Endodermal cell (in vitro differentiated cells): Measurements from ENCODE around the gene MICALL2. TPM values are rescaled to one million over a fixed set of nuclear protein-coding genes. Genes with fewer than 3 reads are reported as not detected.

ENCODE experiments used
- DNase-seq: peaks from one replicate; pipeline ENCODE4 v3.0.0-alpha.2; 2017
- H3K27ac ChIP-seq: 2 replicates; pipeline ENCODE4 v1.5.1; 2013; ENCODE audit warnings: mild to moderate bottlenecking, low read depth, low read length, moderate library complexity
- H3K27me3 ChIP-seq: 2 replicates; pipeline ENCODE4 v1.6.1; 2013; ENCODE audit warnings: mild to moderate bottlenecking, low read length, moderate library complexity; ENCODE audit not compliant: insufficient read depth, control insufficient read depth, poor library complexity, severe bottlenecking
- H3K36me3 ChIP-seq: 2 replicates; pipeline ENCODE4 v1.7.0; 2013; ENCODE audit warnings: mild to moderate bottlenecking, low read length, moderate library complexity; ENCODE audit not compliant: control insufficient read depth, insufficient read depth
- H3K4me1 ChIP-seq: one replicate; pipeline ENCODE4 v1.7.0; 2013; ENCODE audit warnings: low read length; ENCODE audit not compliant: control insufficient read depth, insufficient read depth
- H3K4me3 ChIP-seq: 2 replicates; pipeline ENCODE4 v1.5.1; 2013; ENCODE audit warnings: mild to moderate bottlenecking, low read length, moderate library complexity
- H3K9ac ChIP-seq: 2 replicates; pipeline ENCODE4 v1.6.1; 2013; ENCODE audit warnings: mild to moderate bottlenecking, low read length, moderate library complexity; ENCODE audit not compliant: poor library complexity, severe bottlenecking; ENCODE audit errors: extremely low read depth
- H3K9me3 ChIP-seq: 2 replicates; pipeline ENCODE4 v1.6.1; 2013; ENCODE audit warnings: mild to moderate bottlenecking, low read length, moderate library complexity; ENCODE audit not compliant: control insufficient read depth
- H3K27ac Mint-ChIP-seq: 2 replicates; pipeline ENCODE4 v1.8.0; 2020; ENCODE audit warnings: mixed read lengths
- H3K27me3 Mint-ChIP-seq: 2 replicates; pipeline ENCODE4 v1.8.0; 2021; ENCODE audit warnings: mild to moderate bottlenecking, mixed read lengths; ENCODE audit not compliant: insufficient read depth
- H3K36me3 Mint-ChIP-seq: 2 replicates; pipeline ENCODE4 v1.8.0; 2020; ENCODE audit warnings: low read depth, mixed read lengths
- H3K4me1 Mint-ChIP-seq: 2 replicates; pipeline ENCODE4 v1.8.0; 2020; ENCODE audit warnings: mixed read lengths
- H3K4me3 Mint-ChIP-seq: 2 replicates; pipeline ENCODE4 v1.8.0; 2020; ENCODE audit warnings: mild to moderate bottlenecking, moderate library complexity, mixed read lengths
- H3K9me3 Mint-ChIP-seq: 2 replicates; pipeline ENCODE4 v1.8.0; 2020; ENCODE audit warnings: mild to moderate bottlenecking, mixed read lengths
- CTCF ChIP-seq: fragments of 200-600 bp; sonication (generic); conservative IDR thresholded peaks from 2 replicates; pipeline ENCODE4 v1.5.0; 2021; ENCODE audit warnings: antibody characterized with exemption, mild to moderate bottlenecking
- WGBS, 2 experiments: methylation state at CpG; one replicate each; pipeline versions ENCODE4 v1.1.5 to v1.1.7; 2013; ENCODE audit warnings: missing lambda C conversion rate in 2 of 2, mixed read lengths in 1 of 2; ENCODE audit not compliant: insufficient coverage in 1 of 2, insufficient read length in 1 of 2; 5-methylcytosine and 5-hydroxymethylcytosine counted together
- total RNA-seq, 2 donors: library from RNA; stranded (reverse); fragmentation: NEBNext Ultra II Directional in 1 of 2; extraction: Animal tissue kit (Norgen Biotek cat#: 25700) in 1 of 2; gene quantifications; 2 replicates in 1 of 2; 3 replicates in 1 of 2; pipeline ENCODE4 v1.2.1, GENCODE V29; 2021

Gene MICALL2
- total RNA-seq, 2 donors from 2014 or later: 19.4 to 24.8 TPM

GRCh38 chr7:1402110-1402790 is 57.0 kb downstream of the MICALL2 start:
- Mint-ChIP-seq H3K27me3 (peaks cover 41% of the 10 kb centered on the region), H3K4me1 (peaks cover 4% of the 10 kb centered on the region), H3K9me3 (peaks cover 8% of the 10 kb centered on the region), H3K27ac (no peak overlapping the region), H3K36me3 (no peaks in the 10 kb centered on the region), H3K4me3 (no peak overlapping the region)
- peaks cover 52% of the 10 kb centered on the region for H3K27me3 ChIP-seq
- no peak for TF ChIP-seq CTCF
- H3K4me3 ChIP-seq: no peak overlapping the region
- no peak overlapping the region for H3K9ac ChIP-seq
- no peak for DNase-seq
- H3K36me3 ChIP-seq: no peaks in the 10 kb centered on the region
- H3K9me3 ChIP-seq: no peaks in the 10 kb centered on the region
- no peaks in the 10 kb centered on the region for H3K4me1 ChIP-seq
- H3K27ac ChIP-seq: no peak overlapping the region
- WGBS, 2 experiments: 85 to 91% methylated on average over 10 to 12 of the region's 12 CpGs

GRCh38 chr7:1401011-1401410 is 58.3 kb downstream of the MICALL2 start:
- Histone ChIP-seq H3K4me1 (no peaks in the 10 kb centered on the region), H3K36me3 (no peaks in the 10 kb centered on the region), H3K27me3 (peaks cover 52% of the 10 kb centered on the region), H3K9ac (no peak overlapping the region), H3K4me3 (no peak overlapping the region), H3K9me3 (no peaks in the 10 kb centered on the region), H3K27ac (no peak overlapping the region)
- H3K27ac Mint-ChIP-seq: no peak overlapping the region
- peaks cover 41% of the 10 kb centered on the region for H3K27me3 Mint-ChIP-seq
- H3K36me3 Mint-ChIP-seq: no peaks in the 10 kb centered on the region
- DNase-seq: no peak
- no peak overlapping the region for H3K4me3 Mint-ChIP-seq
- 35 to 60% methylated on average over 14 to 18 of the region's 18 CpGs for WGBS, 2 experiments
- peaks cover 10% of the 10 kb centered on the region for H3K9me3 Mint-ChIP-seq
- H3K4me1 Mint-ChIP-seq: peaks cover 4% of the 10 kb centered on the region
- TF ChIP-seq CTCF: no peak

- no peak for DNase-seq
- Mint-ChIP-seq H3K4me1 (peaks cover 4% of the 10 kb centered on the region), H3K9me3 (peaks cover 10% of the 10 kb centered on the region), H3K4me3 (no peak overlapping the region), H3K27ac (no peak overlapping the region), H3K36me3 (no peaks in the 10 kb centered on the region), H3K27me3 (peaks cover 38% of the 10 kb centered on the region)
- WGBS, 2 experiments: 53 to 59% methylated on average over 4 to 11 of the region's 11 CpGs
- no peak overlapping the region for H3K27ac ChIP-seq
- no peaks in the 10 kb centered on the region for H3K9me3 ChIP-seq
- no peaks in the 10 kb centered on the region for H3K36me3 ChIP-seq
- peaks cover 52% of the 10 kb centered on the region for H3K27me3 ChIP-seq
- no peak overlapping the region for H3K4me3 ChIP-seq
- no peaks in the 10 kb centered on the region for H3K4me1 ChIP-seq
- H3K9ac ChIP-seq: no peak overlapping the region
- no peak for TF ChIP-seq CTCF
Measured at GRCh38 chr7:1400371-1400770, 58.9 kb downstream of the MICALL2 start.
